Measurements from ENCODE around the gene MYL12B.
A peak's percentile ranks its signal among the peaks of the same experiment; 100 is the strongest.

The MYL12B gene

DNA sequence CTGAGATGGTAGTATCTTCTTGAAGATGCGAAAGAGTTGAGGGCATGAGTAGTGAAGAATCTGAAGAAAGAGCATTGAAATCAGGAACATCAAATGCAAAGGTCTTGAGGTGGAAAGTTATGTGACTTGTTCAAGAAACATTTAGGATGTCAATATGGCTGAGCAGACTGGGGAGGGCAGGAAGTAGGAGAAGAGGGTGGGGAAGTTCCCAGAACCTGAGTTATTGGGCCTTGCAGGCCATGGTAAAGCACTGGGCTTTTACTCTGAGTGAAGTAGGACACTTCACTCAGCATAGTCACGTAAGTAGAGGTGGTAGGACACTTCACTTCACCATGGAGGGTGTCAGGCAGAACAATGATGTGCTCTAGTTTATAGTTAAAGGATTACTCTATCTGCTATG is 26.1 kb upstream of the MYL12B start:
- DNase-seq (ENCODE audit: low spot score), result no peak

DNA sequence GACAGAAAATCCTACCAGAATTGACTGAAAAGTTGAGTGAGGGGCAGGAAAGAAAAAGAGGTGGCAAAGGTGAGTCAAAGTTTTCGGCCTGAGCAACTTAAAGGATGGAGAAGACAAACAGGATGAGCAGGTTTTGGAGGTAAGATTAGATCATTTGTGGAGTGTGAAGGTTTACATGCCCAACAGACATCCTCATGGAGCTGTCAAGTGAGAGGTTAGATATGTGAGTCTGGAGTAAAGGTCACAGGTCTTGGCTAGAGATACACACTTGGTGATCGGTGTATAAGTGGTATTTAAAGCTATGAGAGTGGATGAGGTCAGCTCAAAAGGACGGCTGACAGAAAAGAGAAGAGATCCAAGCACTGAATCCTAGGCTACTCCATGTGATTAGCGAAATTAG is 25.5 kb upstream of the MYL12B start:
- no peak for DNase-seq (ENCODE audit: low spot score)

DNA sequence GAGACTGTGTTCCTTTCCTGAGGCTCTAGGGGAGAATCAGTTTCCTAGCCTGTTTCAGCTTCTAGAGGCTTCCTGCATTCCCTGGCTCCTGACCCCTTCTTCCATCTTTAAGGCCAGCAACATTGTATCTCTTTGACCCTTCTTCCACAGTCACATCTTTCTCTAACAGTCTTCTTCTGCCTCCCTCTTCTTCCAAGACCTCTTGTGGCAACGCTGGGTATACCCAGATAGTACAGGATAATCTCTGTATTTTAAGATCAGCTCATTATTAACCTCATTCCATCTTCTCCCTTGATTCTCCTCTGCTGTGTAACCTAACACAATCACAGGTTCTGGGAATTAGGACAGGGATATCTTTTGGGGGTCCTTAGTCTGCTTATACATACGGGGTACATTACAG is 23.2 kb upstream of the MYL12B start:
- DNase-seq (ENCODE audit: low spot score), result peak; percentile 19

DNA sequence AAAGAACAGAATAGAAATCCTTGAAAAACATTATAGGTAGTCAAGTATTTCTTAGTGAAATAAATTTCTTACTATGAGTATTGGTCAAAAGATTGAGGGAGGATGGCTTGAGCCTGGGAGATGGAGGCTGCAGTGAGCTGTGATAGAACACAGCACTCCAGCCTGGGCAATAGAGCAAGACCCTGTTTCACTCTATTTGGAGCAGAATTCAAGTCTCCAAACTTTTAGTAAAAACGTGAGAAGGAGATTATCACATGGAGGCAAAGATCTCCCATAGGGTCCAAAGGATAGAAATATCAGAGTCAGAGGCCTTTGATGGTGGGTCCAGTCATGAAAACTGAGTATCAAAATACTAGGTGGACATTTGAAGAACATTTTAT is 16.8 kb upstream of the MYL12B start:
- DNase-seq (ENCODE audit: low spot score), result no peak

DNA sequence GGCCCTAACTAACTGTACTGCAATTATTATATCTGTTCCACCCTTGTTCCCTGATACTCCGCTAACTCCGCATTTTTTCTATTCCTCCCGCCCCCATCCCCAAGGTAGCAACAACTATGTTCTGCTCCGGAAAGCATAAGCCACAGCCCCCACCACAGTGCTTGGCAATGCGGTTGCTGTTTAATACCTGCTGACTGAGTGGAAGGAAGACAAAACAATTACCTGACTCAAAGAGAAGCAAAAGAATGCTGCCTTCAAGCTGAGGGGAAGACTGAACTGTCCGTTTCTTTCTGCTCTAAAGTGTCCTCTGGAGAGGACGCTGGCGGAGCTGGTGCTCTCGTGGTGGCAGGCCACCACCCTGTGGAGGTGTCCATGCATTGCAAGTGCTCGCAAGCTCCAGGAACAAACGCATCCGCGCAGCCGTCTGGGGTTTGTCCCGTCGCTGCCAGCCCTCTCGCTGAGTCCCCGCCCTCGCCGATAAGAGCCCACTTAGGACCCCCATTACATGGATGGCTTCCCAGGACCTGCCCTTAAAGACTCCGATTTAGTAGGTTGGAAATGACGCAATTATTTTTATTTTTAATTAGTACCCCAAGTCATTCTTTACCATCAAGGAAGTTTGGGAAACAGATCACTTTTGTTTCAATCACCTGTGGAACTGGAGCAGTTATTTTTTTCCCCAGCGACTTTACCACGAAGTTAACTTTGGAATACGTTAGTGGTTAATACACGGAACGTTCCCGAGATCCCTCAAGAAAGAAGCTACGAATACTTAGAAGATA is 15.9 kb upstream of the MYL12B start:
- peak; percentile 92 for DNase-seq (ENCODE audit: low spot score)

DNA sequence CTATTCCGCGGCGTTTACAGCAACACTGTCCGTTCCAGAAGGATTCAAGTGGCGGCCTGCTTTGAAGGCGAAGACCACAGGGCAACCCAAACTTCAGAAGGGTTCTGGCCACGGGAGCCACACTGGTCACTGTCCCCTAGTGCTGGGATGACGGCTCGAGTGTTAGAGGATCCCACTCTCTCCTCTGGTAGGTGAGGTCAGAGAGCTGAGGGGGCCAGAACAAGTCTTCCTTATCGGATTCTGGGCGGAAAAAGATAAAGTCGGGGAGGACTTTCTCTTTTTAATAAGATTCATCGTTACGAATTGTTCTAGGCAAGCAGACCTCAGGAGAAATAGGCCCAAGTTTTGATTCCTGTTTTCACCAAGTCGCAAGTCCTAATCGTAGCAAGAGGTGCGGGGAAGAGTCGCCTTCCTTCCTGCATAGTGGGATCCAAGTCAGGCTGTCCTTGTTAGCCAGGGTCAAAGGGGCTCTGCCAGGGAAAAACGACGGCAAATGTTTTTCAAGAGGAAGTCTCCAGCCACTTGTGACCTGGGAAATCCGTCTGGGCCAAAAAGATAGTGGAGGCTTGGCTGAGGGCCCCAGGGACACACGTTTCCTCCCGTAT is 15.2 kb upstream of the MYL12B start:
- no peak for DNase-seq (ENCODE audit: low spot score)

DNA sequence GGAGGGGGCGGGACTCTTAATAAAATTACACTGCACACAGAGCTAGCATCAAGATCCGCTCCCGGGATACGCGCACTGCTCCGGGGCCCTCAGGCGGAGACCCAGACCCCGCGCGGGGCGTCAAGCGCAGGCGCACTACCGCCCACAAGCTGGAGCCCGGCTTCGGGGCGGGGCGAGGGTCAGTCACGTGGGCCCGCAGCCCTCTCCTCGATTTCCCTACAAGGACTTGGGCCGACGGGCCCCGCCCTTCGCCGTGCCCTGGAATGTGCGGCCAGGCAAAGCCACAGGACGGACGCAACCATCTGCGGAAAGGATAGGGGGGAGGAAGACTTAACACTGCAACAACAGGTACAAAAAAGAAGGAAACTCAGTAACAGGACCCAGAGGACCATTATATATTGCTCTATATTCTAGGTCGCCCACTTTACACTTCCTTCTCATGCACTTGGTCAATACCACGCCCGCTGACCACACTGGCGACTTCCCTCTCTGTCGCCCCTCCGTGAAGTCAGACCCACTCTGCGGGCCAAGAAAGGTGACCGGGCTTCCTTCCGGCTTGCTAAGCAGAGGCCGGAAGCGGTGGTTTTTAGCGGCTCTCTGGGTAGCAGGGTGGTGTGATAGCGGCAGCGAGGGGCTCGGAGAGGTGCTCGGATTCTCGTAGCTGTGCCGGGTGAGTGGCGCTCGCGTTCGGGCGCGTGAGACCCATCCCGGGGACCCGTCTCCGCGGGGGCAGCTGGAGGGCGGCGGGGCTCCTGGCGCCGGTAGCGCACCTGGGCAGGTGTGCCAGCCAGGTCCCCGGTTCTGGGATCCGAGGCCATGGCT is 14.5 kb upstream of the MYL12B start, which contains the start of gene MYL12A:
Gene MYL12A, plus strand, starts transcription at position 562 of the 822 bp plus-strand sequence. CDS start 5,447 bp downstream, outside the sequence.
- DNase-seq (ENCODE audit: low spot score), result peak; percentile 96

DNA sequence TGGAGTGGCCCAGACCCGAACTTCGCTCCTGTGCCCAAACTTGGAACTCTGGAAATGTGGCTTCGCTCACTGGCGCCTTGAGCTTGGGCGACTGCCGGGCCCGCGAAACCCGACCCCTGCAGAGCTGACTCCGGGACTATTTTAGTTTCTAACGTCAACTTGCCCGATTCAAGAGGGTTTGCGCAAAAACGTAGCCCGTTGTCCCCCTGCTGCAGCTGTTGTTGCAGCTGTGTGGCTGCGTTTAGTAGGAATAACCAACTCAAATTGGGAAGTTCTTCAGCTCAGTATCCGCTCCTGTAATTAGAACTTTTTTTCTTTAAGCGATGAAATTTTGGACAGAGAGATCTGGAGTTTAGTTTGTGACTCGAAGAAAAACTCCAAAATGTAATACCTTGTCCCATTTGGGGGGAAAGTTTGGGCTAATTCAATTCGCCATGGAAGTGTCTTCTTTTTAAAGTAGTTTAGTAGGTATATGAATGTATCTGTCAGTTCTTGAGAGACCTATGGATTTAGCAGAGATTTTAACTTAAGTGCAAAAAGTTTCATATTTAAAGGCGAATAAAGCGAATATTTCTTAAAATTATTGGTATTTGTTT is 13.8 kb upstream of the MYL12B start:
- DNase-seq (ENCODE audit: low spot score), result peak; percentile 71

DNA sequence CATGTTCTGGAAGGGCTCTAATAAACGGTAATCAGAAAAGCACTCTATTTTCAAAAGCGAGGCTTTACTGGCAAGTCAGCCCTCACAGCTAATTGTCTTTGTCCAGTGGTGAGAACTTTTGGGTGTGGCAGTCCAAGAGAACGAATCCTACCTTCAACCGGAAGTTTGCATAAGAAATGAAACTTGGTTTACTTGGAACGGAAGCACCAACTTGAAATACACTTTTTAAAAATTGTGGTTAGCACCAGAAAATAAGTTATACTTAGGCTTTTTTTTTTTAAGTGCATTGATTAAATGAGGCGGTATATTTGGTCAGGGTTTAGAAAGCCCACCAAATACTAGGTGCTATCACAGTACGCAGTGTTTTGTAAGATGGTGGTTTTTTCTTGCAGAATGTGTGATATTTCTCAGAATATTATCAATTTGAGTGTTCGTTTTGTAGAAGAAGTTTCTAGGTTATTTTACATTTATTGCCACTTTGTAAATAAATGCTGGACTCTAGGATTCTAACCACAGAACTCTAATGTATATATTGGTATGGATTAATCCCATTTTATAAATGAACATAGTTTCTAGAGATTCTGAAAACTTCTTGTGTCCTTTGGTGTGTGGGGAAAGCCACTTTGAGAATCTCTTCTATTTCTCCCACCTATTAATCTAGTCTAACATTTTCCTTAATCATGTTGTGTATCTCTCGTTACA is 13.1 kb upstream of the MYL12B start:
- DNase-seq (ENCODE audit: low spot score), result peak; percentile 66

DNA sequence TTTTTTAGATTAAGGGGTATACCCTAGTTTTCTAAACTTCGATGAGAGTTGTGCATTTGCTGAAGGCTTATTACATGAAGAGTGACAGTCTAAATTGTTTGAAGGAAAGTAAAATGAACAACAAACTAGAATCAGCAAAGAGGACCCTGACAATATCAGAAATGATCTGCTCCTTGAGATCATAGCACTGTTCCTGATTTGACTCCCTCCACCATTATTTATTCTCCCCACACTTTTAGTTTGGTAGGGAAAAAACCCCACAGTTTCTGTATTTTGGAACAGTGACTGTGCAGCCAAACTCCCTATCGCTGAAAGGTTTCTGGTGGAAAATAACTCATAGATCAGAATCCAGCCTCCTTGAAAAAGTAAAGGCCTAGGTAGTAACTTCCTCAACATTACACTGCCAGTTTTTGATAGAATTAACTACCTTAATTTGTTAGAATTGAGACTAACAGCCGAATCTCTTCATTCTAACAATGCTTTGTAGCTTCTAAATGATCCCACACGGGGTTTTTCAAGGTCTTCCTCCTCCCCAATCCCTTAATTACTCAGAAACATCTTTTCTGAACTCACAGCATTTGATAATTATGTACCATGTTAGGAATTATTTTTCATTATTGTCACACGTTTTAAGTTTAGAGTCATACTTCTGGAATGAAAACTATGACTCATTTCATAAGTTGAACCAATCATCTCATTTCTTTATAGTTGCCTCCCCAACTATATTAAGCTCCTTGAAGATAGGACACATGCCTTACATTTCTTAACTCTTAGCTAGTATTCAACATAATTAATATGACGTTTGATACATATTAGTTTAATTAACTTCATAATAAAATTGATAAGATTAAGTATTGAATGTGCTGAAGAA is 11.5 kb upstream of the MYL12B start:
- DNase-seq (ENCODE audit: low spot score), result no peak

DNA sequence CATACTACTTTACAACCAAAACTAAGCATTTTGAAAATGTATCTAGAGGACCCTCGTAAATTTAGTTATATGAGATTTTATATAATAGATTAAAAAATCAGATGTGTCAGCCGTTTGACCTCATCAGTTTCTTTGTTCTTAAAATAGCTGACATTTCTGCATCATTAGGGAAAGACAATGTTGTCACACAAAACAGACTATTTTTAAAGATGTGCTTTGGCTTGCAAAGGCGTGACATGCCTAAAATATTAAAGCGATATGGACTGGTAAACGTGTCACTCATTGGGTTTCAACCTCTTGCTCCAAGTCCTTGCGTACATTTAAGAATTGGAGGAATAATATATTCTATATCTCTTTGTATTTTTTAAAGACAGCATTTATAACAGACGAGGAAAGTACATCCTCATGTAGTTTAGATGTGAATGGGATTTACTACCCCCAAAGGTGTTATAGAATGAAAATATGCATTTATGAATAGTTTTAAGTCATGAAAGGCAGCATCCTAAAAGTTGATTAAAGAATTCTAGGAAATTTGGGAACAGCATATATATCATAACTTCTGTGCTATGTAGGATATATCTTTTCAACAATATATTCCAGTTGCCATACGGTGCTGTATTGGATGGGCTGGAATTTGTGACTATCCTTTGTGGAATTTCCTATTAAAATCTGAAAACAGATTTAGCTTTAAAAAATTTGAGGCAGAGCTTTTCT is 10.5 kb upstream of the MYL12B start:
- DNase-seq (ENCODE audit: low spot score), result no peak

DNA sequence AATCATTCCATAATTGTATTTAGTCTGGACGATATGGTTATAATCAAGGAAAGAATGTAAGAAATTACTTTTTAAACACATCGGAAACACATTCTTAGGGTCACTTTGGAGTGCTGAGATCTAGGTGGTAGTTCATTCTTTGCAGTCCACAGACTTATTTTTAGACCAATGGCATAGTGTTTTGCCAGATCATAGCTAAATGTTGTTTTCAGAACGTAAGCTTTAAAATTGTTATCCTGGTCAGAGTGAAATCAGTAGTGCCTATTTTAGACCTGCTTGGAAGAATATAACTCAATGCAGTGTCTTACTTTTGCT is 10.0 kb upstream of the MYL12B start:
- no peak for DNase-seq (ENCODE audit: low spot score)

DNA sequence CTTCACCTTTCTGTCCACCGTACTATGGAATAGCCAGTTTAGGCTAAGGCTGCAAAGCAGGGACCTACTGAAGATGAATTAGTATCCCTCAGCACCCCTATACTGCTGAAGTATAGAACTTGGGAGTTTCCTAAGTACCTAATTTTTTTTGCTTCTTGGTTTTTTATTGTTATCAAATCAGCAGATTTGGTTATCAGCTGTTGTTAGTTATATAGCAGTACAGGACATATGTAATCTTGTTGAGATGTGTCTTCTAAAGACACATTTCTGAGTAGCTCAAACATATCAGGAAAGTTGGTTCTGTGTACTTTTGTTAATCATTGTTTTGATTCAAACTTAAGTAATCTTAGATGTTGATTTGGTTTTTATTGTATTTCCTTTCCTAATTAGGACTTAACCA is 9.1 kb upstream of the MYL12B start:
- no peak for DNase-seq (ENCODE audit: low spot score)

DNA sequence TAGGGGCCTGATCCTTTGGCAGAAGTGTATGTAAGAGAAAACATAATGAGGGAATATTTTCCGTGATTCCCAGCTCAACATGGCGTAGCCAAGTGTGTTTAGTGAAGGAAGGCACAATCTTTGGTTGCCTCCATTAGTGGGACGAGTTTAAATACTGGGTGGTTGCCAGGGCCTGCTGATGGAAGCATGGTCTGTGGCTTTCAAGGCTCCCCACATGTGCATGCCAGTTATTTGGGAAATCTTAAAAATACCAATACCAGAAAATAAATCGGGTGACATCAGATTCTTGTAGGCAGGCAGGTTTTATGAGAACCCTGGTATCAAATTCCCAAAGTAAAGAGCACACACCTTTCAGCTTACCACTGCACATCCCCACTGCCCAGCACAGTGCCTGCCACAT is 7.2 kb upstream of the MYL12B start:
- no peak for DNase-seq (ENCODE audit: low spot score)

DNA sequence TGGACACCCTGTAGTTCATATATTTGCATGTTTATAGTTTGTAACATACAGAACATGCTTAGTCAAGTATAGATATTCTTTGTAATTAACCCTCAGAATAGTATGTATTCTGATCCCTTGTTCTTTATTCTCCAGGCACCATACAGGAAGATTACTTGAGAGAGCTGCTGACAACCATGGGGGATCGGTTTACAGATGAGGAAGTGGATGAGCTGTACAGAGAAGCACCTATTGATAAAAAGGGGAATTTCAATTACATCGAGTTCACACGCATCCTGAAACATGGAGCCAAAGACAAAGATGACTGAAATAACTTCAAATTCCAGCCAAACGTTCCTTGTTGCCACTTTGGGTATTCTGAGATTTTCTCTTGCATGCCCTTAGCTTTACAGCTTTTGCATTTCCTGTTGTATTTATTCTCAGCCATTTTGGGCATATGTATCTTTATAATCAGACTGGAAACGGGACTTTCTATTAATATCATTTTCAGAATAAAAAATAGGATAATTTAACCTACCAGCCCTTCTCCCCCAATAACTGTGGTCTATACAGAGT is 6.2 kb upstream of the MYL12B start:
- no peak for DNase-seq (ENCODE audit: low spot score)

DNA sequence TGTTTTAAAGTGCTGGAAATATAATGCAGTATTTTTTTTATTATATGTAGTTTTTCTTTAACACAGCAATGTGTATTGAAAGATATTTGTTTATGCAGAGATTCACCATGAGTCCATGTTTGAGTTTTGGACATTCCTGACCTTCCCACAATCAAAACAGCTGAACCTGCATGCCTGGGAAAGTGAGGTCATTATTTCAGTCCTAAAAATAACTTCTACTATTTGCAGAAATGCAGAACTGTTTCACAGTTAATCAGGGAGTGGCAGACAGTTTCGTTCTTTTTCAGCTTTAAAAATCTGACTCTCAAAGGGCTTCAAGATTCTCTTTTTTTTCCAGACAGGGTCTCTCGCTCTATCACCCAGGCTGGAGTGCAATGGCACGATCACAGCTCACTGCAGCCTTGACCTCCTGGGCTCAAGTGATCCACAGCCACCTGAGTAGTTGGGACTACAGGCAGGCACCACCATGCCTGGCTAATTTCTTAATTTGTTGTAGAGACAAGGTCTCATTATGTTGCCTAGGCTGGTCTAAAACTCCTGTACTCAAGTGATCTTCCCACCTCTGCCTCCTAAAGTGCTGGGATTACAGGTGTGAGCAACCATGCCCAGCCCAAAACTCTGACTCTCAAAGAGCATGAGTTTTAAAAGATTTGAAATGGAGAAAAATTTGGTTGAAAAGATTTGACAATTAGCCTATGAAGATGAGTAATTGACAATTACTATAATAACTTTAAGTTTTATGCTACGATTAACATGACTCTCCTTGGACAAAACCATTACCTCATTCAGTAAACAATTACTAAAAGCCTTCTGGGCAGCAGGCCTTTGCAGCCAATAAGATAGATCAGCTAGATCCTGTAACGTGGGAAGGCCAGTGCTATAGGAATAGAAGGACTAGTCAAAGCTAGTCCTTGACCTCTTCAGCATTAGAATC is 5.0 kb upstream of the MYL12B start:
- DNase-seq (ENCODE audit: low spot score), result no peak

DNA sequence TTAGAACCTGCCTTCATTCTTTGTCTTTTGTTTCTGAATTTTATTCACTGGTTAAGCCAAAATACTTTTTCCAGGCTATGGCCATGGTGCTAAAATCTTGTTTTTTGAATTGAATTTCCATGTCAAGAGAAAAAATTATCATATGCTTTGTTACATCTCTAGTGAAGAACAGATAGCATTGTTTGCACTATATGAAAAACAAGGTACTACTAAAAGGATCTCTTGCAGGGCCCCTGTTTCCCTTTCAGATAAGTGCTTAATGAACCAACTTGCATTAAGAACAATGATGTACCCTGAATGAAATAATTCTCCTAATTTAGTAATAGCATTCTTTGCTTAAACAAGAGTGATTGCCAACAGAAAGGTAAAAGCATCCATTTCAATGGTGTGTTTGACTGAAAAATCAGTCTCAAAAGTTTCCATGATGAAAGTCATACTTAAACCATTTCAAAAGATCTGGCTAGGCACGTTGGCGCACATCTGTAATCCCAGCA is 4.3 kb upstream of the MYL12B start:
- no peak for DNase-seq (ENCODE audit: low spot score)

DNA sequence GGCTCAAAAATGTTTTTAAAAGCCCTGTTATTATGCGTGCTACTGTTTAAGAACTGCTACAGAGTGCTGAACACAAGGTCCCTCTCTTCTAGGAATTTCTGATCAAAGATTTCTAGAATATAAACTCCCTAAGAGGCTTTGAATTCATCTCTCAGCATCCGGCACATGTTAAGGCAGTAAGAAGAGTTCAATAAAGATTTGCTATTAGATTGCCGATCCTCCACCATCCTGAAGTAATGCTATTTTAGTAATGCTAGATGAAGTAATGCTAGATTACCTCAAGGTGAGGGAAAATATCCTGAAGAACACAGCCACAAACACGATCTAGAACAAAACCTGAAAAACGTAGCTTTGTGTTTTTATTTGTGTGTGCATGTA is 949 bp upstream of the MYL12B start:
- DNase-seq (ENCODE audit: low spot score), result no peak

Measured in NAMALWA (cell line).